ENCODE results near the gene LRRN4CL. TPM values are rescaled to one million over a fixed set of nuclear protein-coding genes. Genes with fewer than 3 reads are reported as not detected.
"Not testable (repeated sequence)": the region's sequence is repeated elsewhere in the genome, so short reads cannot be mapped to it uniquely, and the experiment has no call there.

LRRN4CL gene
- total RNA-seq, 2 experiments from 2014 or later, result 0.16 TPM; not detected in 1

DNA sequence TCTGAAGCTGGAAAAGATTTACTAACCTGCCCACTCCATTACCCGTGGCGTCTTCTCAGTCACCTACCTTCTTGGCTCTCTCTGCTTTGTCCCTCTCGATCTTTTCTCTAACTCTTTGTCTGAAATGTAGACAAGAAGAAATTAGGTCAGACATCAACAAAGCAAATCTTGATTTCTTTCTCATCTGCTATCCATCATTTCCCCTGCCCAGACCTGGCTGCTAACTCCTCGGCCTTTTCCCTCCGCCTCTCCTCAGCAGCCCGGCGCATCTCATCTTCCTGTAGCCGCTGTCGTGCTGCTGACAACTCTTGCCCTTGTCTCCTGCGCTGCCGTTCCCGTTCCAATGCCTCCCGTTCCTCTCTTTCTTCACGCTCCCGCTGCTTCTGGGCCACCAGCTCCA is 11.6 kb downstream of the LRRN4CL start:
- Mint-ChIP-seq H3K36me3 (ENCODE audit: low read depth) (peaks cover 20% of the 10 kb centered on the region), H3K27ac (peak overlapping the region; percentile 68), H3K27me3 (no peaks in the 10 kb centered on the region), H3K9me3 (ENCODE audit: low read depth) (no peaks in the 10 kb centered on the region), H3K4me3 (peak overlapping the region; percentile 82), H3K4me1 (peaks cover 36% of the 10 kb centered on the region)
- ATAC-seq (no peak), DNase-seq (no peak)
- intact Hi-C loops (cut with DNase I, micrococcal nuclease), result loop anchor here in 1 of 2 experiments (2.0 kb wide), 2 partner anchors 77 to 203 kb away; partner anchors contain the start of genes MTA2 and SLC3A2
- ChIA-PET POLR2A (interaction anchor here (0.9 to 3.2 kb wide), 3 partner anchors 76 to 179 kb away, joined by 3 to 12 read pairs (median 5); partner anchors contain the start of genes TUT1 and ZBTB3), CTCF (no interaction called here)

DNA sequence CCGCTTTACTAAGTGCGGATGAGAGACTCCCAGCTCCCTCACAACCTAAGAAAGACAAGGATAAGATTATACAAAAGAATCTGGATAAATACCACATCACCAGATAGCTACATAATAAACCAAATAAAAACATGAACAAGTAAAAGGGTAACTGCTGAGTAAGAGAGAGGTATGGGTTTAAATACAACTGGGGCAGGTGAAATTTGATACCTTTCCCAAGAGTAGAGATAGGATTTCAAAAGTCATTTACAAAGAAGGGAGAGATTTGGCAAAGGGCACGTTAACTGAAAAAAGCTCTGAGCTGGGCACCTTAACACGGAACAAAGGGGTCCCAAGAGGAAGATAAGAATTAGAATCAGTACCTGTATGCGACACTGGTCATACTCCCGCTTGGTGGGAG is 12.2 kb downstream of the LRRN4CL start:
- DNase-seq, result no peak
- Mint-ChIP-seq H3K27me3 (no peaks in the 10 kb centered on the region), H3K36me3 (ENCODE audit: low read depth) (peaks cover 25% of the 10 kb centered on the region), H3K9me3 (ENCODE audit: low read depth) (no peaks in the 10 kb centered on the region), H3K4me3 (peak overlapping the region; percentile 40), H3K27ac (peak overlapping the region; percentile 47), H3K4me1 (peaks cover 41% of the 10 kb centered on the region)
- POLR2A ChIA-PET, result interaction anchor here (0.9 to 3.2 kb wide), 4 partner anchors 24 to 179 kb away, joined by 3 to 12 read pairs (median 4); partner anchors contain the start of genes INTS5, TUT1 and ZBTB3
- no peak for ATAC-seq
- intact Hi-C loops (cut with DNase I, micrococcal nuclease), result no loop called here
- CTCF ChIA-PET, result no interaction called here

DNA sequence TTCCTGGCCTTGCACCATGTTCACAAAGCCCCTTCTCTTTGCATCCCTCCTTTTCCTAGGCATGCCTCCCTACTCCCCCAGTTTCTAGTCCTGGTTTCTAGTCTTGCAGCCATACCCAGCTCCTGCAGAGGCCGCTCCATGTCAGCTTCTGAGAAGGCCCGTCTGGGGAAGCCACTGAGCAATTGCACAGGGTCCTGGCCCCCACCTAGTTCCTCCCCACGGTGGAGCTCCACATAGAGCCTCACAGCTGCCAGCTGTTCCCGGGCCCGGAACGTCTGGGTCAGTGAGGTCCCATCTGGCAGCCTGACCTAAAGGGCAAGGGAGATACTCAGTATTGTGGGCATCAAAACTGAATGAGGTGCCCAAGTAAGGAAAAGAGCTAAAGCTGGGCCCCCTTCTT is 12.6 kb downstream of the LRRN4CL start:
- ATAC-seq (no peak), DNase-seq (no peak)
- intact Hi-C loops (cut with DNase I, micrococcal nuclease), result no loop called here
- H3K9me3 Mint-ChIP-seq (ENCODE audit: low read depth), result no peaks in the 10 kb centered on the region
- ChIA-PET CTCF (interaction anchor here (0.6 to 1.3 kb wide), 3 partner anchors 10 to 181 kb away, joined by 3 read pairs; no protein-coding TSS in a partner anchor), POLR2A (interaction anchor here (0.9 to 3.2 kb wide), 5 partner anchors 10 to 180 kb away, joined by 3 to 12 read pairs (median 3); partner anchors contain the start of genes C11orf98, CSKMT, INTS5 and TUT1)
- H3K4me1 Mint-ChIP-seq, result peaks cover 41% of the 10 kb centered on the region
- H3K36me3 Mint-ChIP-seq (ENCODE audit: low read depth), result peaks cover 28% of the 10 kb centered on the region
- no peak overlapping the region for H3K27ac Mint-ChIP-seq
- peak overlapping the region; percentile 40 for H3K4me3 Mint-ChIP-seq
- H3K27me3 Mint-ChIP-seq, result no peaks in the 10 kb centered on the region

DNA sequence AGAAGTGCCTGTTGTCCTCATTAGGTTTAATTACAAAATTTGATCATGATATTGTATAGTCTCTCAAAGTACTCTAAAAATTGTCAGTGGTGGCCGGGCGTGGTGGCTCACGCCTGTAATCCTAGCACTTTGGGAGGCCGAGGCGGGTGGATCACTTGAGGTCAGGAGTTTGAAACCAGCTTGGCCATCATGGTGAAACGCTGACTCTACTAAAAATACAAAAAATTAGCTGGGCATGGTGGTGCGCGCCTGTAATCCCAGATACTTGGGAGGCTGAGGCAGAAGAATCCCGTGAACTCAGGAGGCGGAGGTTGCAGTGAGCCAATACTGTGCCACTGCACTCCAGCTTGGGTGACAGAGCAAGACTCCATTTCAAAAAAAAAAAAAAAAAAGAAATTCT is 13.9 kb downstream of the LRRN4CL start:
- CTCF ChIA-PET, result interaction anchor here (0.8 to 1.9 kb wide), 2 partner anchors 19 to 28 kb away, joined by 3 to 5 read pairs; no protein-coding TSS in a partner anchor
- not testable (repeated sequence) for ATAC-seq

DNA sequence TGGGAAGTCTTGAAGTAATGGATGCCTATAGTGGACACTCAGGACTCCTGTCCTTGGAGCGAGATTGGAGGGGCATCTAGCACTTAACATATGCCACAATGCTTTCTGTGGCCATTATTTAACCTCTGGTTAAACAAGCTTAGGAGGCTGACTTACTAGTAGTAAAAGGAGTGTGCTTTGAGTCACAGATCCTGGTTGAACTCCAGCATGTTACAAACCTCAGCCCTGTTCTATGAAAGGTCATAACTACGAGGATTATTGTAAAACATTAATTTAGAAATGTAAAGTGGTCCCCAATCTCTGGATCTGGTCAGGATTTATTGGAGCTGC is 16.2 kb downstream of the LRRN4CL start:
- intact Hi-C loops (cut with DNase I, micrococcal nuclease), result loop anchor here in 1 of 2 experiments (5.0 kb wide), 3 partner anchors 34 to 169 kb away; partner anchors contain the start of genes BSCL2, GNG3, HNRNPUL2 and TTC9C
- POLR2A ChIA-PET, result interaction anchor here (1.0 to 1.9 kb wide), 5 partner anchors 8 to 208 kb away, joined by 3 to 7 read pairs (median 3); partner anchors contain the start of genes B3GAT3, C11orf98, CSKMT and EEF1G
- Mint-ChIP-seq H3K36me3 (ENCODE audit: low read depth) (peaks cover 51% of the 10 kb centered on the region), H3K9me3 (ENCODE audit: low read depth) (no peaks in the 10 kb centered on the region), H3K4me1 (peaks cover 54% of the 10 kb centered on the region), H3K4me3 (peak overlapping the region; percentile 91), H3K27ac (peak overlapping the region; percentile 96), H3K27me3 (no peaks in the 10 kb centered on the region)
- DNase-seq (no peak), ATAC-seq (no peak)
- CTCF ChIA-PET, result interaction anchor here (0.7 to 2.3 kb wide), 6 partner anchors 8 to 249 kb away, joined by 3 to 7 read pairs (median 4); partner anchors contain the start of genes C11orf98 and CSKMT

More for the DNA sequence above, 13.9 kb downstream of the LRRN4CL start:
- POLR2A ChIA-PET, result interaction anchor here (0.6 to 1.5 kb wide), 3 partner anchors 10 to 166 kb away, joined by 3 to 7 read pairs (median 4); partner anchors contain the start of genes C11orf98 and CSKMT
- H3K27me3 Mint-ChIP-seq; H3K27ac Mint-ChIP-seq; intact Hi-C loops (cut with DNase I, micrococcal nuclease); H3K4me3 Mint-ChIP-seq; H3K9me3 Mint-ChIP-seq (ENCODE audit: low read depth); DNase-seq: not testable (repeated sequence)
- H3K4me1 Mint-ChIP-seq, result peaks cover 41% of the 10 kb centered on the region
- H3K36me3 Mint-ChIP-seq (ENCODE audit: low read depth), result peaks cover 40% of the 10 kb centered on the region

DNA sequence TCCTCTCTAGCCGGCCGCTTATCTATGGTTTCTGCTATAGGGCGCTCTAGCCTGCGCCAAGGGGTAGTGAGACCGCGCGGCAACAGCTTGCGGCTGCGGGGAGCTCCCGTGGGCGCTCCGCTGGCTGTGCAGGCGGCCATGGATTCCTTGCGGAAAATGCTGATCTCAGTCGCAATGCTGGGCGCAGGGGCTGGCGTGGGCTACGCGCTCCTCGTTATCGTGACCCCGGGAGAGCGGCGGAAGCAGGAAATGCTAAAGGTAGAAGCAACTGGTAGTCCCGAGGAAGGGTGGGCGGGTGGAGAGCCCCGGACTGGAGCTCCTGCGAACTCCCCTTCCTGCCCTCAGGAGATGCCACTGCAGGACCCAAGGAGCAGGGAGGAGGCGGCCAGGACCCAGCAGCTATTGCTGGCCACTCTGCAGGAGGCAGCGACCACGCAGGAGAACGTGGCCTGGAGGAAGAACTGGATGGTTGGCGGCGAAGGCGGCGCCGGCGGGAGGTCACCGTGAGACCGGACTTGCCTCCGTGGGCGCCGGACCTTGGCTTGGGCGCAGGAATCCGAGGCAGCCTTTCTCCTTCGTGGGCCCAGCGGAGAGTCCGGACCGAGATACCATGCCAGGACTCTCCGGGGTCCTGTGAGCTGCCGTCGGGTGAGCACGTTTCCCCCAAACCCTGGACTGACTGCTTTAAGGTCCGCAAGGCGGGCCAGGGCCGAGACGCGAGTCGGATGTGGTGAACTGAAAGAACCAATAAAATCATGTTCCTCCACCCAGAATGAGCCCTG is 17.5 kb downstream of the LRRN4CL start, which contains the start of the genes LBHD1 and UQCC3:
LBHD1 (minus strand) TSS at position 660 of the 782 bp plus-strand sequence. CDS start 2,236 bp downstream, outside the sequence.
UQCC3 (plus strand) TSS at position 66 of the 782 bp plus-strand sequence; CDS start at position 139, 73 bp downstream.
- ATAC-seq, result peak; percentile 88
- Mint-ChIP-seq H3K4me1 (peaks cover 54% of the 10 kb centered on the region), H3K27ac (peak within 1 kb of the TSS; percentile 96), H3K4me3 (peak within 1 kb of the TSS; percentile 91), H3K36me3 (ENCODE audit: low read depth) (peaks cover 53% of the 10 kb centered on the region), H3K9me3 (ENCODE audit: low read depth) (no peaks in the 10 kb centered on the region), H3K27me3 (no peaks in the 10 kb centered on the region)
- intact Hi-C loops (cut with DNase I, micrococcal nuclease), result loop anchor here (1.0 to 5.0 kb wide), 8 partner anchors 25 to 171 kb away; partner anchors contain the start of genes HNRNPUL2 (in 2 of the 2), BSCL2 (in 1 of the 2), GANAB (in 1 of the 2) and GNG3 (in 1 of the 2)
- POLR2A ChIA-PET, result interaction anchor here (0.7 to 3.0 kb wide), 20 partner anchors 9 to 210 kb away, joined by 3 to 24 read pairs (median 4); partner anchors contain the start of genes B3GAT3, BSCL2, EEF1G and GANAB
- CTCF ChIA-PET, result interaction anchor here (0.5 to 2.2 kb wide), 17 partner anchors 9 to 247 kb away, joined by 3 to 7 read pairs (median 4); partner anchors contain the start of genes B3GAT3, INTS5, MTA2 and SLC3A2
- DNase-seq, result peak; percentile 86

DNA sequence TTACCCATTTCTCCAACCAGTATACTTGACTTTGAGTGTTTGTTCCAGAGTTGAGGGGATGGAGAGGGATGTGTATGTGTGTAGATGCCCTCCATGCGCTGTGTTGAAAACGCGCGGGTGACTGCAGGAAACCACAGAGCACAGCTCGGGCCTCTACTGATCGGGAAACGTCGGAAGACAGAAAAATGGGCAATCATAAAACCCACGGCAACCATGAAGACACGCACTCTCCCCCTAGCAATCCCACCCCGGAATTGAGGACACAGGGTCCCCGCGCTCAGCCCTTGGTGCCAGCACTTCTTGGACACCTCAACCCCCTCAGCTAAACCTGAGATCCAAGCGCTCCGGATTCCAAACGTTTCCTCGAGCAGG is 18.1 kb downstream of the LRRN4CL start:
- intact Hi-C loops (cut with DNase I, micrococcal nuclease), result loop anchor here (1.0 to 5.0 kb wide), 6 partner anchors 25 to 171 kb away; partner anchors contain the start of genes HNRNPUL2 (in 2 of the 2), BSCL2 (in 1 of the 2), GANAB (in 1 of the 2) and GNG3 (in 1 of the 2)
- peak; percentile 11 for ATAC-seq
- ChIA-PET POLR2A (interaction anchor here (0.7 to 3.0 kb wide), 14 partner anchors 10 to 210 kb away, joined by 3 to 24 read pairs (median 6); partner anchors contain the start of genes B3GAT3, BSCL2, GANAB and GNG3), CTCF (interaction anchor here (0.9 to 2.2 kb wide), 10 partner anchors 10 to 247 kb away, joined by 3 to 7 read pairs (median 4); partner anchors contain the start of genes B3GAT3, INTS5 and SLC3A2)
- DNase-seq, result no peak
- Mint-ChIP-seq H3K4me3 (peak overlapping the region; percentile 91), H3K27me3 (no peaks in the 10 kb centered on the region), H3K27ac (peak overlapping the region; percentile 96), H3K9me3 (ENCODE audit: low read depth) (no peaks in the 10 kb centered on the region), H3K36me3 (ENCODE audit: low read depth) (peaks cover 58% of the 10 kb centered on the region), H3K4me1 (peaks cover 51% of the 10 kb centered on the region)

DNA sequence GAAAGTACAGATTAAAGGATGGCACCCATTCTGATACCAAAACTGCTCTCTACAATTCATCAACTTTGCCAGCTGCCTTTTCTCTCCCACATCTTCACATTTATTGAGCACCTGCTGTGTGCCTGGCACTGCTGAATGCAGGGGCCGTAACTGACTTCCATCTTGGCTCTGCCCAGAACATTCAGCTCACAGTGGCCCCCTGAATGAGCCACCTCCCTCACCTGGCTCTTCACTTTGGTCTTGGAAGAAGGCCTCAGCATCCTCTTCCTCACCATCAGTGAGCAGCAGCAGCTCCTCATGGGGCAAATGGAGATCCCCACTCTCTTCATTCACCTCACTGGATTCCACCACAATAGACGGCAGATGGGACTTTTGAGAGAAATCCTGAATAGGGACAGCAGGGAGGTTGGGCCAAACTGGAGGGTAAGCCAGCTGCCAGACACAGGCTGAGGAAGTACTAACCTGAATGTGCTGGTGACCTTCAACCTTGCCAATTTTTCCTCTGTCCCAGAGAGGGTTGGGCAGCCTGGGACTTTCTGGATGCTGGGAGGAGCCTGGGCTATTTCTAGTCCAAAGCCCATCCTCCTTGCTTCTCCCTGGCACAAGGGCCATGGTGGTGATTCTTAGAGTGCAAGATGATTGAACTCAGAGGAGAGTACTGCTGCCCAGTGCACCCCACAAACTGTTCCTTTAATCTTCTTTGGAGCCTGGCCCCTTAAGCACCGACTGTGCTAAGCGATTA is 19.7 kb downstream of the LRRN4CL start:
- intact Hi-C loops (cut with DNase I, micrococcal nuclease), result loop anchor here (2.0 to 5.0 kb wide), 4 partner anchors 38 to 173 kb away; partner anchors contain the start of genes BSCL2 (in 1 of the 2), GNG3 (in 1 of the 2), HNRNPUL2 (in 1 of the 2) and TTC9C (in 1 of the 2)
- Mint-ChIP-seq H3K27me3 (no peaks in the 10 kb centered on the region), H3K4me1 (peaks cover 49% of the 10 kb centered on the region), H3K4me3 (peak overlapping the region; percentile 91), H3K36me3 (ENCODE audit: low read depth) (peaks cover 61% of the 10 kb centered on the region), H3K9me3 (ENCODE audit: low read depth) (no peaks in the 10 kb centered on the region), H3K27ac (peak overlapping the region; percentile 96)
- ATAC-seq, result no peak
- ChIA-PET CTCF (interaction anchor here (0.6 to 2.2 kb wide), 6 partner anchors 58 to 1198 kb away, joined by 3 to 7 read pairs (median 3); partner anchors contain the start of gene TMEM179B), POLR2A (interaction anchor here (0.5 to 3.2 kb wide), 12 partner anchors 10 to 131 kb away, joined by 3 to 23 read pairs (median 4); partner anchors contain the start of genes BSCL2, EEF1G, GNG3 and INTS5)
- no peak for DNase-seq

DNA sequence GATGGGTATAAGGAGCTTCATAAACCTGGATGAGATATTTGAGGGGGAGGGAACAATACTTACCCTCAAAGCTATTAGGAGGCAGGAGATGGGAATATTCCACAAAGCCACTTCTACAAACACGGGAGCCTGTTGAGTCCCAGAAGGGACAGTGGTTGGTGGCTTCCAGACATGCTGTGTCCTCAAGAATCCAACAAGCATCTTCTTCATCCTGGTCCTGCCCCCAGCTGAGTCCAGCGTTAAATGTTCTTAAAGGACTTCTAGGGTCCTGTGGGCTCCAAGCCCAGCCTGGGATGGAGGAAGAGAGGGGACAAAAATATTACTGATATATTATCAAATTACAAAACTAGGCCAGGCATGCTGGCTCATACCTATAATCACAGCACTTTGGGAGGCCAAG is 21.9 kb downstream of the LRRN4CL start:
- ATAC-seq (no peak), DNase-seq (no peak)
- intact Hi-C loops (cut with DNase I, micrococcal nuclease), result no loop called here
- no peaks in the 10 kb centered on the region for H3K27me3 Mint-ChIP-seq
- peak overlapping the region; percentile 89 for H3K27ac Mint-ChIP-seq
- peak overlapping the region; percentile 93 for H3K4me3 Mint-ChIP-seq
- CTCF ChIA-PET, result interaction anchor here (0.6 to 1.2 kb wide), 7 partner anchors 9 to 239 kb away, joined by 3 to 5 read pairs (median 3); no protein-coding TSS in a partner anchor
- no peaks in the 10 kb centered on the region for H3K9me3 Mint-ChIP-seq (ENCODE audit: low read depth)
- POLR2A ChIA-PET, result interaction anchor here (0.6 to 3.2 kb wide), 9 partner anchors 9 to 174 kb away, joined by 3 to 23 read pairs (median 4); partner anchors contain the start of genes GANAB, HNRNPUL2, TTC9C and TUT1
- H3K4me1 Mint-ChIP-seq, result peaks cover 48% of the 10 kb centered on the region
- peaks cover 67% of the 10 kb centered on the region for H3K36me3 Mint-ChIP-seq (ENCODE audit: low read depth)
